ENCODE results near the gene HACD2. TPM values are rescaled to one million over a fixed set of nuclear protein-coding genes. Genes with fewer than 3 reads are reported as not detected.

The HACD2 gene
- total RNA-seq, 1 donor from 2014 or later = 42.8 TPM

- Histone ChIP-seq H3K36me3 (peaks cover 3% of the 10 kb centered on the region), H3K4me3 (no peak overlapping the region), H3K4me1 (no peaks in the 10 kb centered on the region), H3K9me3 (no peaks in the 10 kb centered on the region), H3K27me3 (ENCODE audit: low read depth) (peaks cover 4% of the 10 kb centered on the region), H3K27ac (no peak overlapping the region)
- DNase-seq (no peak), ATAC-seq (no peak)
- TF ChIP-seq CTCF (IDR thresholded peaks at IDR 0.05) = no peak
- intact Hi-C loops (cut with DNase I) = no loop called here
These were observed 99.3 kb downstream of the HACD2 start for GRCh38 chr3:123485551-123485950.

GRCh38 chr3:123483146-123483545 lies 101.7 kb downstream of the HACD2 start:
- intact Hi-C loops (cut with DNase I) = no loop called here
- Histone ChIP-seq H3K27ac (no peak overlapping the region), H3K4me1 (no peaks in the 10 kb centered on the region), H3K9me3 (no peaks in the 10 kb centered on the region), H3K27me3 (ENCODE audit: low read depth) (peaks cover 4% of the 10 kb centered on the region), H3K4me3 (no peak overlapping the region), H3K36me3 (no peaks in the 10 kb centered on the region)
- ATAC-seq = no peak
- no peak for DNase-seq
- no peak for TF ChIP-seq CTCF (IDR thresholded peaks at IDR 0.05)

- intact Hi-C loops (cut with DNase I) = no loop called here
- ATAC-seq = no peak
These were observed 103.0 kb downstream of the HACD2 start for GRCh38 chr3:123481722-123482457.

GRCh38 chr3:123481071-123481470 lies 103.8 kb downstream of the HACD2 start:
- Histone ChIP-seq H3K36me3 (no peaks in the 10 kb centered on the region), H3K27ac (no peak overlapping the region), H3K9me3 (no peaks in the 10 kb centered on the region), H3K4me1 (no peaks in the 10 kb centered on the region), H3K27me3 (ENCODE audit: low read depth) (peaks cover 4% of the 10 kb centered on the region), H3K4me3 (no peak overlapping the region)
- no peak for TF ChIP-seq CTCF (IDR thresholded peaks at IDR 0.05)
- no peak for DNase-seq
- ATAC-seq = no peak
- intact Hi-C loops (cut with DNase I) = no loop called here

More at GRCh38 chr3:123481722-123482457, 103.0 kb downstream of the HACD2 start:
- Histone ChIP-seq H3K27ac (no peak overlapping the region), H3K4me1 (no peaks in the 10 kb centered on the region), H3K9me3 (no peaks in the 10 kb centered on the region), H3K27me3 (ENCODE audit: low read depth) (peaks cover 4% of the 10 kb centered on the region), H3K4me3 (no peak overlapping the region), H3K36me3 (no peaks in the 10 kb centered on the region)
- no peak for DNase-seq
- TF ChIP-seq CTCF (IDR thresholded peaks at IDR 0.05) = no peak

- H3K27ac ChIP-seq = no peak overlapping the region
- intact Hi-C loops (cut with DNase I) = no loop called here
These were observed 104.4 kb downstream of the HACD2 start for GRCh38 chr3:123480428-123480827.

More at GRCh38 chr3:123480428-123480827, 104.4 kb downstream of the HACD2 start:
- no peaks in the 10 kb centered on the region for H3K9me3 ChIP-seq
- peaks cover 10% of the 10 kb centered on the region for H3K27me3 ChIP-seq (ENCODE audit: low read depth)
- DNase-seq = no peak
- TF ChIP-seq CTCF (IDR thresholded peaks at IDR 0.05) = no peak
- no peak overlapping the region for H3K4me3 ChIP-seq
- H3K4me1 ChIP-seq = no peaks in the 10 kb centered on the region
- H3K36me3 ChIP-seq = no peaks in the 10 kb centered on the region
- no peak for ATAC-seq
